ENCODE data around the gene SLC30A5. TPM values are rescaled to one million over a fixed set of nuclear protein-coding genes. Genes with fewer than 3 reads are reported as not detected.
"Not testable (repeated sequence)": the region's sequence is repeated elsewhere in the genome, so short reads cannot be mapped to it uniquely, and the experiment has no call there.

SLC30A5 gene
- total RNA-seq, 1 experiment from 2014 or later = 61.8 TPM

DNA sequence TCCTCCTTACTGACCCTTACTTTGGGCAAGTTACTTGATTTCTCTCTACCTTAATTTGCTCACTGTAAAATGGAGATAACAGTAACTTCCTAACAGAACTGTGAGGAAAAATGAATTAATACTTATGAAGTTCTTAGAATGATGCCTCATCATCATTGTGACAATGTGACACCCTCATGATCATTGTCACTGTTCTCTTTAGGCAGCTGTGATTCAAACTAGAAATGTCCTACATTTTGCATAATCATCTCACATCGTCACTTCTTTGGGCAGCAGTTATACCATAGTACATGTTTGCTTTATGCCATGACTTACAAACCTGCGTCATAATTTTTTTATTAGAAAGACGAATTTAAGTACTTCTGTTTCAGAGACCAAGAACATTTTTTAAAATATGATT lies 9.7 kb downstream of the SLC30A5 start:
- H3K27me3 Mint-ChIP-seq (ENCODE audit: insufficient read depth, unreplicated experiment) = no peaks in the 10 kb centered on the region
- peaks cover 6% of the 10 kb centered on the region for H3K4me1 Mint-ChIP-seq (ENCODE audit: insufficient read depth, unreplicated experiment)
- intact Hi-C loops (cut with micrococcal nuclease) = no loop called here
- ChIA-PET POLR2A (interaction anchor here (0.5 kb wide), 1 partner anchor 266 kb away, joined by 3 read pairs; the partner anchor contains the start of gene RAD17), CTCF (interaction anchor here (2.1 kb wide), 1 partner anchor 10 kb away, joined by 10 read pairs; the partner anchor contains the start of gene SLC30A5)
- H3K27ac Mint-ChIP-seq (ENCODE audit: low read depth, unreplicated experiment) = no peak overlapping the region
- H3K36me3 Mint-ChIP-seq (ENCODE audit: insufficient read depth, unreplicated experiment) = peaks cover 71% of the 10 kb centered on the region
- no peak for DNase-seq (ENCODE audit: unreplicated experiment)
- H3K9me3 Mint-ChIP-seq (ENCODE audit: unreplicated experiment) = no peaks in the 10 kb centered on the region
- TF ChIP-seq CTCF (IDR thresholded peaks at IDR 0.05; ENCODE audit: unreplicated experiment) = no peak
- no TSS peak for BruUV-seq (replicated peaks)
- H3K4me3 Mint-ChIP-seq (ENCODE audit: unreplicated experiment) = no peak overlapping the region

GRCh38 chr5:69105996-69106906 lies 12.4 kb downstream of the SLC30A5 start:
- TF ChIP-seq CTCF (IDR thresholded peaks at IDR 0.05; ENCODE audit: unreplicated experiment) = no peak
- Mint-ChIP-seq H3K27ac (ENCODE audit: low read depth, unreplicated experiment) (no peak overlapping the region), H3K27me3 (ENCODE audit: insufficient read depth, unreplicated experiment) (no peaks in the 10 kb centered on the region), H3K9me3 (ENCODE audit: unreplicated experiment) (no peaks in the 10 kb centered on the region), H3K4me1 (ENCODE audit: insufficient read depth, unreplicated experiment) (no peaks in the 10 kb centered on the region), H3K36me3 (ENCODE audit: insufficient read depth, unreplicated experiment) (peaks cover 73% of the 10 kb centered on the region), H3K4me3 (ENCODE audit: unreplicated experiment) (no peak overlapping the region)
- ChIA-PET POLR2A (interaction anchor here (2.4 kb wide), 1 partner anchor 12 kb away, joined by 11 read pairs; the partner anchor contains the start of gene SLC30A5), CTCF (interaction anchor here (0.6 to 2.1 kb wide), 3 partner anchors 11 to 641 kb away, joined by 3 to 13 read pairs (median 3); partner anchors contain the start of gene SLC30A5)
- BruUV-seq (replicated peaks) = no TSS peak
- intact Hi-C loops (cut with micrococcal nuclease) = no loop called here
- DNase-seq (ENCODE audit: unreplicated experiment) = no peak

DNA sequence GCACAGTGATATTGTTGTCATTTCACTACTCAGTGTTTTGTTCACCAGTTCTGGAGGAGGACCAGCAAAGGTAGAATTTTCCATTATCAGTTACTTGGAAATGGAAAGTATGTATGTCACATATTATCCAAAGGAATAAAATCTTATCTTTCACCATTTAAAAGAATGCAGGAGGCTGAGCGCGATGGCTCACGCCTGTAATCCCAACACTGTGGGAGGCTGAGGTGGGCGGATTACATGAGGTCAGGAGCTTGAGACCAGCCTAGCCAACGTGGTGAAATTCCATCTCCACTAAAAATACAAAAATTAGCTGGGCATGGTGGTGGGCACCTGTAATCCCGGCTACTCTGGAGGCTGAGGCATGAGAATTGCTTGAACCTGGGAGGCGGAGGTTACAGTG lies 14.6 kb downstream of the SLC30A5 start:
- intact Hi-C loops (cut with micrococcal nuclease); BruUV-seq (replicated peaks); H3K9me3 Mint-ChIP-seq (ENCODE audit: unreplicated experiment); H3K4me1 Mint-ChIP-seq (ENCODE audit: insufficient read depth, unreplicated experiment); H3K27me3 Mint-ChIP-seq (ENCODE audit: insufficient read depth, unreplicated experiment); H3K4me3 Mint-ChIP-seq (ENCODE audit: unreplicated experiment); DNase-seq (ENCODE audit: unreplicated experiment); H3K27ac Mint-ChIP-seq (ENCODE audit: low read depth, unreplicated experiment): not testable (repeated sequence)
- ChIA-PET CTCF (interaction anchor here (0.5 kb wide), 1 partner anchor 282 kb away, joined by 3 read pairs; no protein-coding TSS in a partner anchor), POLR2A (interaction anchor here (2.4 kb wide), 1 partner anchor 15 kb away, joined by 11 read pairs; the partner anchor contains the start of gene SLC30A5)
- H3K36me3 Mint-ChIP-seq (ENCODE audit: insufficient read depth, unreplicated experiment) = peaks cover 63% of the 10 kb centered on the region

- Mint-ChIP-seq H3K27ac (ENCODE audit: low read depth, unreplicated experiment) (peak overlapping the region; percentile 22), H3K4me3 (ENCODE audit: unreplicated experiment) (no peak overlapping the region), H3K9me3 (ENCODE audit: unreplicated experiment) (no peaks in the 10 kb centered on the region), H3K4me1 (ENCODE audit: insufficient read depth, unreplicated experiment) (no peaks in the 10 kb centered on the region), H3K27me3 (ENCODE audit: insufficient read depth, unreplicated experiment) (no peaks in the 10 kb centered on the region), H3K36me3 (ENCODE audit: insufficient read depth, unreplicated experiment) (peaks cover 64% of the 10 kb centered on the region)
- no peak for TF ChIP-seq CTCF (IDR thresholded peaks at IDR 0.05; ENCODE audit: unreplicated experiment)
- POLR2A ChIA-PET = no interaction called here
- CTCF ChIA-PET = interaction anchor here (1.8 kb wide), 1 partner anchor 20 kb away, joined by 7 read pairs; the partner anchor contains the start of gene SLC30A5
- DNase-seq (ENCODE audit: unreplicated experiment) = no peak
- BruUV-seq (replicated peaks) = no TSS peak
- intact Hi-C loops (cut with micrococcal nuclease) = no loop called here
These were observed 20.0 kb downstream of the SLC30A5 start for GRCh38 chr5:69113851-69114250.
